ENCODE data around the gene SEC11A. TPM values are rescaled to one million over a fixed set of nuclear protein-coding genes. Genes with fewer than 3 reads are reported as not detected.

SEC11A gene
- total RNA-seq, 4 donors from 2014 or later, result 44.0 to 88.4 (median 63.1) TPM

DNA sequence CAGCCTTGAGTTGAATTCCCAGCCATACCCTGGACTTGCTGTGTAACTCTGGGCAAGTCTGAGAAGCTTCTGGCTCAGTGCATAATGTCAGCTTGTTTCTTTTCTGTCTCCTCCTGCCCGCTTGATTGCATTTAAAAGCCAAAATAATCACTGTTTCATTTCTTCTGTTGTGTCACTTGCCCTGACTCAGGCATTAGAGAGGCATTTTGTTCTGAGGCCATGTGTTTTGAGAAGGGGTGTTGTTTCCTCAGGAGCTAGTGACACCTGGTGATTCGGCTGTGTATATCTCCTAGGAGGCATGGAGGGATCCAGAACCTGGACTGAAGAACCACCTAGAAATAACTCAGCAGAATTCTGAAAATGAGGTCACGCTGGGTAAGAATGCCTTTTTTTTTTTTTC, 77.8 kb downstream of the SEC11A start:
- WGBS, 2 donors, result 76% methylated on average over 3 of the region's 3 CpGs
- intact Hi-C loops (cut with DNase I; ENCODE audit: low total_unique reads), result no loop called here
- no peak overlapping the region for H3K4me3 ChIP-seq (ENCODE audit: low read depth, poor library complexity, severe bottlenecking)
- no peak for TF ChIP-seq POLR2A (IDR thresholded peaks at IDR 0.05)
- TF ChIP-seq, protein P1, sequence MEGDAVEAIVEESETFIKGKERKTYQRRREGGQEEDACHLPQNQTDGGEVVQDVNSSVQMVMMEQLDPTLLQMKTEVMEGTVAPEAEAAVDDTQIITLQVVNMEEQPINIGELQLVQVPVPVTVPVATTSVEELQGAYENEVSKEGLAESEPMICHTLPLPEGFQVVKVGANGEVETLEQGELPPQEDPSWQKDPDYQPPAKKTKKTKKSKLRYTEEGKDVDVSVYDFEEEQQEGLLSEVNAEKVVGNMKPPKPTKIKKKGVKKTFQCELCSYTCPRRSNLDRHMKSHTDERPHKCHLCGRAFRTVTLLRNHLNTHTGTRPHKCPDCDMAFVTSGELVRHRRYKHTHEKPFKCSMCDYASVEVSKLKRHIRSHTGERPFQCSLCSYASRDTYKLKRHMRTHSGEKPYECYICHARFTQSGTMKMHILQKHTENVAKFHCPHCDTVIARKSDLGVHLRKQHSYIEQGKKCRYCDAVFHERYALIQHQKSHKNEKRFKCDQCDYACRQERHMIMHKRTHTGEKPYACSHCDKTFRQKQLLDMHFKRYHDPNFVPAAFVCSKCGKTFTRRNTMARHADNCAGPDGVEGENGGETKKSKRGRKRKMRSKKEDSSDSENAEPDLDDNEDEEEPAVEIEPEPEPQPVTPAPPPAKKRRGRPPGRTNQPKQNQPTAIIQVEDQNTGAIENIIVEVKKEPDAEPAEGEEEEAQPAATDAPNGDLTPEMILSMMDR (IDR thresholded peaks at IDR 0.05), result no peak
- DNase-seq (ENCODE audit: low spot score in 2 of 2), result no peak

DNA sequence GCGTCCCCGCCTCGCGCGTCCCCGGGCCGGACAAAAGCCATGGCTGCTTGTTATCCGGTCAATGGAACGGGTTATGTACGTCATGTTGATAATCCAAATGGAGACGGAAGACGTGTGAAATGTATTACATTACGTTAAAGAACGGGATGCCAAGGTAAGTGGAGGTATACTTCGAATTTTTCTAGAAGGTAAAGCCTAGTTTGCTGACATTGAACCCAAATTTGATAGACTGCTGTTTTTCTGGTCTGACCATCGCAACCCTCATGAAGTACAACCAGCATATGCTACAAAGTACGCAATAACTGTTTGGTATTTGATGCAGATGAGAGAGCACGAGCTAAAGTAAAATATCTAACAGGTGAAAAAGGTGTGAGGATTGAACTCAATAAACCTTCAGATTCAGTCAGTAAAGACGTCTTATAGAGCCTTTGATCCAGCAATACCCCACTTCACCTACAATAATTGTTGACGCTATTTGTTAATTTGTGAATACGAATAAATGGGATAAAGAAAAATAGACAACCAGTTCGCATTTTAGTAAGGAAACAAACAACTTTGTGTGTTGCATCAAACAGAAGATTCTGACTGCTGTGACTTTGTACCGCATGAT, 81.6 kb downstream of the SEC11A start:
- H3K4me3 ChIP-seq (ENCODE audit: low read depth, poor library complexity, severe bottlenecking), result peak overlapping the region; percentile 34
- DNase-seq (ENCODE audit: low spot score in 2 of 2), result no peak
- WGBS, 2 donors, result 35 to 37% methylated on average over 23 of the region's 23 CpGs
- intact Hi-C loops (cut with DNase I; ENCODE audit: low total_unique reads), result no loop called here
- TF ChIP-seq, protein P1 (IDR thresholded peaks at IDR 0.05), result no peak
- TF ChIP-seq POLR2A (IDR thresholded peaks at IDR 0.05), result no peak

DNA sequence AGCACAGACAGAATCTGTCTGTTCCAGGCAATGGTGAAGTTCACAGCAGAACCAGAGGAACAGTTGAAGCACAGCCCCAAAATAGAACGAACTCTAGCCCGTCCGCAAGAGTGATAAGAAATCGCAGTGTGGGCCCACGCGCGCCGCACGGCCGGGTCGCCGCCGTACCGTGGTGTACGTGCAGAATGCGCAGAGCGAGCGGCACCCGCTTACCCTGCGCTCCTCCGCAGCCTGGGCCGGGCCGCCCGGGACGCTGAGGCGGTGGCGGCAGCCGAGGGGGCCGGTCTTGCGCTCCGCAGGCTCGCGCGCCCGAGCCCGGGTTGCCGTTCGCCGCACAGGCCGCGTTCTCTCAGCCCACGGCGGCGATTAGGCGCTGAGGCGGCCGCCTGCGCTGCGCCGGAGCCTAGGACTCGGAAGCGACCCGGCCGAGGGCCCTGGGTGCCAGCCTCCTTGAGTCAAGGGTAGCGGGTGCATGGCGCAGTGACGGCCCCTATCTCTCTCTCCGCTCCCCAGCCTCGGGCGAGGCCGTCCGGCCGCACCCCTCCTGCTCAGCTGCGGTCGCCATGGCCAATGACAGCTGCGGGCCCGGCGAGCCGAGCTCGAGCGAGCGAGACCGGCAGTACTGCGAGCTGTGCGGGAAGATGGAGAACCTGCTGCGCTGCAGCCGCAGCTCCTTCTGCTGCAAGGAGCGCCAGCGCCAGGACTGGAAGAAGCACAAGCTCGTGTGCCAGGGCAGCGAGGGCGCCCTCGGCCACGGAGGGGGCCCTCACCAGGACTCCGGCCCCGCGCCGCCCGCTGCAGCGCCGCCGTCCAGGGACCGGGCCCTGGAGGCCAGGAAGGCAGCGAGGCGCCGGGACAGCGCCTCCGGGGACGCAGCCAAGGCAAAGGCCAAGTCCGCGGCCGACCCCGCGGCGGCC, 82.4 kb downstream of the SEC11A start:
- no peak for TF ChIP-seq POLR2A (IDR thresholded peaks at IDR 0.05)
- TF ChIP-seq, protein P1 (IDR thresholded peaks at IDR 0.05), result no peak
- peak overlapping the region; percentile 34 for H3K4me3 ChIP-seq (ENCODE audit: low read depth, poor library complexity, severe bottlenecking)
- intact Hi-C loops (cut with DNase I; ENCODE audit: low total_unique reads), result no loop called here
- DNase-seq (ENCODE audit: low spot score in 2 of 2), result peak; percentile 54 to 94
- WGBS, 2 donors, result 1% methylated on average over 34 to 92 of the region's 105 CpGs

DNA sequence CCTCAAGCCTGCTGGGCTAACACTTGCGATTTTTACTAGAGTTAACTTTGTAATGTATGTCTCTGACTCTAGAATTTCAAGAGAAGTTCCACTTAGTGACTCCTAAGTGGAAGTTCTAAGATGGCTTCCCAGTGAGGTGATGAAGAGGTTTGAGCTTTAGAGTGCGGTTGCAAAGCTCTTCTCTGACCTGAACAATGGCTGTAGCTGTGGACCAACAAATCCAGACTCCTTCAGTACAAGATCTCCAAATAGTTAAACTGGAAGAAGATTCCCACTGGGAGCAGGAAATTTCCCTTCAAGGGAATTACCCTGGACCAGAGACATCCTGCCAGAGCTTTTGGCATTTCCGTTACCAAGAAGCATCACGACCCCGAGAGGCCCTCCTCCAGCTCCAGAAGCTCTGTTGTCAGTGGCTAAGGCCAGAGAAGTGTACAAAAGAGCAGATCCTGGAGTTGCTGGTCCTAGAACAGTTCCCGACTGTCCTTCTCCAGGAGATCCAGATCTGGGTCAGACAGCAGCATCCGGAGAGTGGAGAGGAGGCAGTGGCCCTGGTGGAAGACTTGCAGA, 84.2 kb downstream of the SEC11A start:
- no peak for DNase-seq (ENCODE audit: low spot score in 2 of 2)
- 25 to 30% methylated on average over 7 of the region's 7 CpGs for WGBS, 2 donors
- TF ChIP-seq, protein P1 (IDR thresholded peaks at IDR 0.05), result no peak
- TF ChIP-seq POLR2A (IDR thresholded peaks at IDR 0.05), result no peak
- H3K4me3 ChIP-seq (ENCODE audit: low read depth, poor library complexity, severe bottlenecking), result peak overlapping the region; percentile 26
- intact Hi-C loops (cut with DNase I; ENCODE audit: low total_unique reads), result no loop called here

DNA sequence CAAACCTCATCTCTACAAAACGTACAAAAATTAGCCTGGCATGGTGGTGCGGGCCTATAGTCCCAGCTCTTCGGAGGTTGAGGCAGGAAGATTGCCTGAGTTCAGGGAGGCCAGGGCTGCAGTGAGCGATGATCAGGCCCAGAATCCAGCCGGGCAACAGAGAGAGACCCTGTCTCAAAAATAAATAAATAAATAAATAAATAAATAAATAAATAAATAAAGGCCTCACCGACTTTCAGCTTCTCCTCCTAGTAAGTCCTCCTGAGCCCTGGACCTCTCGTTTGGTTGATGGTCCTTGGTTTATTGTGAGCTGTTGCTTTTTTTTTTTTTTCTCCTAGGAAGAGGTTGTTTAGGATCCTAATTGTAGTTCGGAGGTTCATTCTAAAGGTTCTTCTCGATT, 86.9 kb downstream of the SEC11A start:
- no peak overlapping the region for H3K4me3 ChIP-seq (ENCODE audit: low read depth, poor library complexity, severe bottlenecking)
- intact Hi-C loops (cut with DNase I; ENCODE audit: low total_unique reads), result no loop called here
- TF ChIP-seq POLR2A (IDR thresholded peaks at IDR 0.05), result no peak
- TF ChIP-seq, protein P1 (IDR thresholded peaks at IDR 0.05), result no peak
- no peak for DNase-seq (ENCODE audit: low spot score in 2 of 2)
- WGBS, 2 donors, result 94% methylated on average over 9 of the region's 9 CpGs

All from lower leg skin (tissue), 4 donors.